Astrocyte (in vitro differentiated cells and primary cell): ENCODE measurements around the gene FOSL2.

Experiments used
- EZH2 ChIP-seq: IDR thresholded peaks from 2 replicates; pipeline ENCODE4 v1.6.1; 2012; ENCODE audit warnings: mild to moderate bottlenecking, low read length, inconsistent platforms; ENCODE audit not compliant: insufficient read depth
- TF ChIP-seq, protein P1 (sequence below): IDR thresholded peaks from 2 replicates; pipeline ENCODE4 v1.5.1; 2011; ENCODE audit warnings: low read depth, mild to moderate bottlenecking, inconsistent platforms, low read length, moderate library complexity; ENCODE audit not compliant: insufficient read depth

DNA sequence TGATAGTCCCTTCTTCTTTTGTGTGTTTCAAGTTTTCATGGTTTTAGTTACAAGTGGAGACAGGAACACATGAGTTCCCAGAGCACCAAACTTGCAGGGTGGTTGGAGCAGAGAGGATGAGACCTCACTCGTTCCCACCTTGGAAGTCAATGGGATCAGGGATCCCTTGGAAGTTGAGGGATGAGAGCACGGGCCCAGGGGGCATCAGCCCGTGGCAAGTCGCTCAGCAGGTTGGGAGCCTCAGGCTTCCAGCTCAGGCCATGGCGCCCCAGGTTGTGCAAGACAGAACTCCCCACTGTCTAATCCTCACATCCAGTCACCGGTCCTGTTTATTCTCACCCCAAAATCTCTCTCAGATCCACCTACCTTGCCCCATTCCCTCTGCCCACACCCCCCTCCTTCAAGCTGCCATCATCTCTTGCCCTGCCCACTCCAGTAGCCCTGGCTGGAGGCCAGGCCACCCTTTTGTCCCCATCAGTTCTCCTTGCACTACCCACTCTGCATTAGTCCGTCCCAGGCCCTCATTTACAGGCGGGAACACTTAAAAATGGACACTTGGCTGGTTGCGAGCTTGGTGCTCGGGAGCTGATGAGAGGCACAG lies 37.6 kb upstream of the FOSL2 start:
- TF ChIP-seq, protein P1, sequence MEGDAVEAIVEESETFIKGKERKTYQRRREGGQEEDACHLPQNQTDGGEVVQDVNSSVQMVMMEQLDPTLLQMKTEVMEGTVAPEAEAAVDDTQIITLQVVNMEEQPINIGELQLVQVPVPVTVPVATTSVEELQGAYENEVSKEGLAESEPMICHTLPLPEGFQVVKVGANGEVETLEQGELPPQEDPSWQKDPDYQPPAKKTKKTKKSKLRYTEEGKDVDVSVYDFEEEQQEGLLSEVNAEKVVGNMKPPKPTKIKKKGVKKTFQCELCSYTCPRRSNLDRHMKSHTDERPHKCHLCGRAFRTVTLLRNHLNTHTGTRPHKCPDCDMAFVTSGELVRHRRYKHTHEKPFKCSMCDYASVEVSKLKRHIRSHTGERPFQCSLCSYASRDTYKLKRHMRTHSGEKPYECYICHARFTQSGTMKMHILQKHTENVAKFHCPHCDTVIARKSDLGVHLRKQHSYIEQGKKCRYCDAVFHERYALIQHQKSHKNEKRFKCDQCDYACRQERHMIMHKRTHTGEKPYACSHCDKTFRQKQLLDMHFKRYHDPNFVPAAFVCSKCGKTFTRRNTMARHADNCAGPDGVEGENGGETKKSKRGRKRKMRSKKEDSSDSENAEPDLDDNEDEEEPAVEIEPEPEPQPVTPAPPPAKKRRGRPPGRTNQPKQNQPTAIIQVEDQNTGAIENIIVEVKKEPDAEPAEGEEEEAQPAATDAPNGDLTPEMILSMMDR, result no peak
- no peak for TF ChIP-seq EZH2
